ENCODE results near the gene TRAPPC10. TPM values are rescaled to one million over a fixed set of nuclear protein-coding genes. Genes with fewer than 3 reads are reported as not detected.

The TRAPPC10 gene
- total and polyA plus RNA-seq, 10 of the 15 experiments (the other 5 are each of a cell fraction or from before 2014, with no cell fraction given): 1.1 to 39.6 (median 28.2) TPM

GRCh38 chr21:44011579-44012473, at the start of gene TRAPPC10 (continued):
- TF ChIP-seq E2F8 (IDR thresholded peaks at IDR 0.05; ENCODE audit: low read depth, partially characterized antibody): no peak
- TF ChIP-seq SREBF2 (IDR thresholded peaks at IDR 0.05; ENCODE audit: low read length): no peak
- peak; percentile 50; the same call in 1 of the 2 replicates for TF ChIP-seq CHD2 (IDR thresholded peaks at IDR 0.05; ENCODE audit: borderline replicate concordance, low read depth, low read length)
- TF ChIP-seq CUX1 (IDR thresholded peaks at IDR 0.05; ENCODE audit: insufficient replicate concordance, low read depth, low read length): no peak
- no peak for TF ChIP-seq CTCF (IDR thresholded peaks at IDR 0.05 in 2 of 3, conservative IDR thresholded peaks at IDR 0.05 in 1 of 3; ENCODE audit: control insufficient read depth in 2 of 3, extremely low read depth in 1 of 3, insufficient read depth in 1 of 3, low read depth in 3 of 3, low read length in 3 of 3)
- peak; percentile 58 for TF ChIP-seq KLF5 (IDR thresholded peaks at IDR 0.05; ENCODE audit: partially characterized antibody)
- no peak for TF ChIP-seq CBX3 (IDR thresholded peaks at IDR 0.05; ENCODE audit: borderline replicate concordance, low read depth)
- peak; percentile 60 for TF ChIP-seq SIX5 (IDR thresholded peaks at IDR 0.05; ENCODE audit: low read depth, low read length, severe bottlenecking)
- no peak for TF ChIP-seq KDM1A (IDR thresholded peaks at IDR 0.05; ENCODE audit: borderline replicate concordance)
- TF ChIP-seq PAX5 (IDR thresholded peaks at IDR 0.05; ENCODE audit: borderline replicate concordance, low read depth, low read length): peak; percentile 73; the same call in 1 of the 2 replicates
- no peak for TF ChIP-seq STAT3 (IDR thresholded peaks at IDR 0.05; ENCODE audit: low read depth, low read length)
- peak; percentile 75; the same call in 1 of the 2 replicates for TF ChIP-seq TAF1 (IDR thresholded peaks at IDR 0.05; ENCODE audit: borderline replicate concordance, low read depth, low read length)
- no peak for TF ChIP-seq ASH2L (IDR thresholded peaks at IDR 0.05; ENCODE audit: borderline replicate concordance, low read depth)
- no peak for TF ChIP-seq PRDM15 (CRISPR knock-in tag; IDR thresholded peaks at IDR 0.05)

Measured in GM12878 (cell line).